GM12892 (cell line): ENCODE results near the gene MORN4.

ENCODE experiments used
- POLR2A ChIP-seq: IDR thresholded peaks from 2 replicates; pipeline ENCODE4 v1.6.1; 2011; ENCODE audit warnings: low read depth, low read length, control low read depth
- POLR2AphosphoS5 ChIP-seq: IDR thresholded peaks from 2 replicates; pipeline ENCODE4 v1.6.1; 2011; ENCODE audit warnings: low read depth, low read length, control low read depth

DNA sequence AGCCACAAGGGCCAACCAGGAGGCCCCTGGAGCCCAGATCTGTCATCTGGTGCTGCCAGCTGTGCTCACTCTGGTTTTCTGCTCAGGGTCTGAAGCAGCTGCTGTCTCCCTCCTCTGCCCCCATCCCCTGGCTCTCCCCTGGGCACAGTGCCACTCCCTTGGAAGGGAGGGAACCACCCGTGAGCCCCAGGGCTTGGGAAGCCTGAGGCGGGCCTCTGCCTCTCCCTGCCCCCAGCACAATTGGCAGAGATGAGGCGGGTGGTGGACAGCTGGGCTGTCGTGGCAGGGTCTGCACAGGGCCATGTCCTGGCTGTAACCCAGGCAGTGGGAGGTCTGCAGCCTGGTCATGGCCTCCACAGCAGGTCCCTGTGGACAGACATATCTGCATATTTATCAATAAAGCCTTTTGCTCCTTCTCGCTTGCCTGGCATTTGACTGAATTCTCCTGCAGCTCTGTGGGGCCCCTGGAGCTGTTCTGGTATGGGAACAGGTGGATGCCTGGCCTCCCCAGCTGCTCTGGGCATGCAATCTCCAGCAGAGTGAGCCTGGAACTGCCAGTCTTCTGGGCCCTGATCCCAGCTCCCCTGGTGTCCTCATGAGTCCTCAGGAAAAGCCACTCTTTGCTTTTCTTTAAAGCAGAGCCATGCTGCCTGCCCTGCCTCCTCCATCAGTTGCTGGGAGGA, 62.4 kb downstream of the MORN4 start:
- TF ChIP-seq POLR2AphosphoS5: no peak
- no peak for TF ChIP-seq POLR2A
